GM23338 (cell line): Measurements from ENCODE around the gene CCDC201. TPM values are rescaled to one million over a fixed set of nuclear protein-coding genes. Genes with fewer than 3 reads are reported as not detected.

ENCODE experiments used
- ATAC-seq: fragments of 200-7000 bp; cut with Tn5 transposase; 3 replicates; pipeline ENCODE4 v1.9.1; 2020
- DNase-seq: peaks from one replicate; pipeline ENCODE4 v3.0.0-alpha.2; 2015; ENCODE audit warnings: low spot score
- H2AFZ ChIP-seq: fragments of 200-600 bp; sonication (generic); 2 replicates; pipeline ENCODE4 v1.8.0; 2016; ENCODE audit warnings: antibody characterized with exemption, mild to moderate bottlenecking, moderate library complexity
- H3F3A ChIP-seq: fragments of 200-600 bp; sonication (generic); replicated peaks from 2 replicates; pipeline ENCODE4 v1.8.0; 2017; ENCODE audit warnings: antibody characterized with exemption, mixed run types, low read depth
- H3K27ac ChIP-seq: fragments of 200-600 bp; sonication (generic); 2 replicates; pipeline ENCODE4 v1.6.1; 2016; ENCODE audit warnings: low read depth
- H3K27me3 ChIP-seq: fragments of 200-600 bp; sonication (generic); 2 replicates; pipeline ENCODE4 v1.8.0; 2016; ENCODE audit warnings: mild to moderate bottlenecking, mixed run types, moderate library complexity; ENCODE audit not compliant: insufficient read depth
- H3K36me3 ChIP-seq: fragments of 200-600 bp; sonication (generic); 2 replicates; pipeline ENCODE4 v1.8.0; 2016; ENCODE audit warnings: mild to moderate bottlenecking; ENCODE audit not compliant: insufficient read depth
- H3K4me1 ChIP-seq: fragments of 200-600 bp; sonication (generic); 2 replicates; pipeline ENCODE4 v1.8.0; 2016; ENCODE audit warnings: mild to moderate bottlenecking, moderate library complexity; ENCODE audit not compliant: insufficient read depth
- H3K4me2 ChIP-seq: fragments of 200-600 bp; sonication (generic); 2 replicates; pipeline ENCODE4 v1.7.1; 2017; ENCODE audit warnings: mixed run types
- H3K4me3 ChIP-seq: fragments of 200-600 bp; sonication (generic); 2 replicates; pipeline ENCODE4 v1.6.1; 2016; ENCODE audit warnings: mixed run types
- H3K79me2 ChIP-seq: fragments of 200-600 bp; sonication (generic); replicated peaks from 2 replicates; pipeline ENCODE4 v1.8.0; 2017; ENCODE audit warnings: mild to moderate bottlenecking; ENCODE audit not compliant: insufficient read depth
- H3K9me2 ChIP-seq: fragments of 200-600 bp; sonication (generic); 2 replicates; pipeline ENCODE4 v1.8.0; 2017; ENCODE audit not compliant: insufficient read depth
- H4K20me1 ChIP-seq: fragments of 200-600 bp; sonication (generic); replicated peaks from 2 replicates; pipeline ENCODE4 v1.8.0; 2017; ENCODE audit warnings: mild to moderate bottlenecking; ENCODE audit not compliant: insufficient read depth
- H3K27ac Mint-ChIP-seq: 2 replicates; pipeline ENCODE4 v1.8.0; 2020; ENCODE audit warnings: inconsistent platforms, mild to moderate bottlenecking, moderate library complexity, mixed read lengths
- H3K27me3 Mint-ChIP-seq: 3 replicates; pipeline ENCODE4 v1.8.0; 2022; ENCODE audit warnings: low read depth, mild to moderate bottlenecking, moderate library complexity, mixed read lengths, inconsistent platforms; ENCODE audit not compliant: insufficient read depth, poor library complexity
- H3K36me3 Mint-ChIP-seq: 3 replicates; pipeline ENCODE4 v1.8.0; 2021; ENCODE audit warnings: low read depth, mild to moderate bottlenecking, inconsistent platforms, moderate library complexity, mixed read lengths
- H3K4me1 Mint-ChIP-seq: 3 replicates; pipeline ENCODE4 v1.8.0; 2020; ENCODE audit warnings: mild to moderate bottlenecking, inconsistent platforms, mixed read lengths
- H3K4me3 Mint-ChIP-seq: 3 replicates; pipeline ENCODE4 v1.8.0; 2021; ENCODE audit warnings: moderate library complexity, mild to moderate bottlenecking, inconsistent platforms, mixed read lengths
- H3K9me3 Mint-ChIP-seq: 3 replicates; pipeline ENCODE4 v1.8.0; 2020; ENCODE audit warnings: moderate library complexity, mild to moderate bottlenecking, inconsistent platforms, mixed read lengths
- CREB1 ChIP-seq: fragments of 250-450 bp; sonication (Bioruptor Pico); IDR thresholded peaks from 2 replicates; pipeline ENCODE4 v1.5.0; 2020; ENCODE audit warnings: low read depth, mild to moderate bottlenecking, moderate library complexity
- CTCF ChIP-seq, 2 experiments: fragments of 200-600 bp in 1 of 2; sonication (generic) in 1 of 2; conservative IDR thresholded peaks; 2 replicates each; pipeline versions ENCODE4 v1.5.1 to v1.6.1; 2016 to 2017; ENCODE audit warnings: antibody characterized with exemption in 2 of 2, low read depth in 2 of 2, mild to moderate bottlenecking in 2 of 2, moderate library complexity in 1 of 2
- ETS1 ChIP-seq: IDR thresholded peaks from 2 replicates; pipeline ENCODE4 v1.6.1; 2016; ENCODE audit warnings: antibody characterized with exemption
- EZH2 ChIP-seq: fragments of 200-600 bp; sonication (generic); IDR thresholded peaks from one replicate; pipeline ENCODE4 v1.8.0; 2017; ENCODE audit warnings: antibody characterized with exemption, mild to moderate bottlenecking, low read depth; ENCODE audit not compliant: unreplicated experiment
- EZH2phosphoT487 ChIP-seq: fragments of 200-600 bp; sonication (generic); IDR thresholded peaks from one replicate; pipeline ENCODE4 v1.8.1; 2018; ENCODE audit warnings: antibody characterized with exemption; ENCODE audit not compliant: unreplicated experiment
- JUNB ChIP-seq: IDR thresholded peaks from one replicate; pipeline ENCODE4 v1.6.1; 2016; ENCODE audit warnings: antibody characterized with exemption; ENCODE audit not compliant: unreplicated experiment
- NANOG ChIP-seq: IDR thresholded peaks from 2 replicates; pipeline ENCODE4 v1.6.1; 2016; ENCODE audit warnings: antibody characterized with exemption, borderline replicate concordance
- POLR2AphosphoS5 ChIP-seq: IDR thresholded peaks from 2 replicates; pipeline ENCODE4 v1.6.1; 2016; ENCODE audit warnings: antibody characterized with exemption, low read depth
- REST ChIP-seq: IDR thresholded peaks from one replicate; pipeline ENCODE4 v1.6.1; 2018; ENCODE audit warnings: antibody characterized with exemption; ENCODE audit not compliant: unreplicated experiment
- STAT1 ChIP-seq: IDR thresholded peaks from one replicate; pipeline ENCODE4 v1.6.1; 2016; ENCODE audit warnings: antibody characterized with exemption; ENCODE audit not compliant: unreplicated experiment
- ZNF114 ChIP-seq: fragments of 250-450 bp; sonication (Bioruptor Pico); IDR thresholded peaks from 2 replicates; pipeline ENCODE4 v1.5.0; 2020; ENCODE audit warnings: mild to moderate bottlenecking, moderate library complexity
- ZNF331 ChIP-seq: fragments of 250-450 bp; sonication (Bioruptor Pico); IDR thresholded peaks from 2 replicates; pipeline ENCODE4 v1.5.0; 2020; ENCODE audit warnings: low read depth, mild to moderate bottlenecking, moderate library complexity
- polyA plus RNA-seq: library from polyadenylated mRNA; unstranded; fragments of >200 nt; fragmentation: Nextera tagmentation; extraction: Ambion mirVana; gene quantifications from 2 replicates; pipeline ENCODE4 v1.2.1, GENCODE V29; 2016
- total RNA-seq: library from RNA; depleted of rRNA; stranded (reverse); fragments of >200 nt; shearing (Covaris generic); gene quantifications from 2 replicates; pipeline ENCODE4 v1.2.3, GENCODE V29; 2014

Gene CCDC201
- total and polyA plus RNA-seq, 2 experiments from 2014 or later = not detected

- TF ChIP-seq ETS1 (no peak), POLR2AphosphoS5 (no peak), JUNB (no peak), ZNF114 (CRISPR knock-in tag) (no peak), EZH2phosphoT487 (no peak), CTCF (conservative IDR thresholded peaks at IDR 0.05; ENCODE audit: low read depth in 2 of 2) (no peak), STAT1 (no peak), REST (no peak), EZH2 (no peak)
These were observed 12.5 kb upstream of the CCDC201 start (continued) for GRCh38 chr7:45885264-45885882.

- H3K27ac Mint-ChIP-seq = no peak overlapping the region
- peaks cover 28% of the 10 kb centered on the region for H3K27me3 Mint-ChIP-seq
- no peak for ATAC-seq
- H3K9me2 ChIP-seq = no peaks in the 10 kb centered on the region
- H3K4me1 Mint-ChIP-seq = peaks cover 15% of the 10 kb centered on the region; the same call in 2 of the 3 replicates
- no peak overlapping the region for H3K4me3 Mint-ChIP-seq
- H3F3A ChIP-seq = no peaks in the 10 kb centered on the region
- peaks cover 5% of the 10 kb centered on the region for H3K9me3 Mint-ChIP-seq
- DNase-seq = no peak
- H3K4me3 ChIP-seq = no peak overlapping the region
- no peaks in the 10 kb centered on the region for H4K20me1 ChIP-seq
- peaks cover 31% of the 10 kb centered on the region for H3K27me3 ChIP-seq
- H2AFZ ChIP-seq = no peak overlapping the region
- H3K79me2 ChIP-seq = no peaks in the 10 kb centered on the region
- H3K36me3 ChIP-seq = no peaks in the 10 kb centered on the region
- H3K36me3 Mint-ChIP-seq = peaks cover 5% of the 10 kb centered on the region; the same call in 1 of the 3 replicates
- H3K27ac ChIP-seq = no peak overlapping the region
- peaks cover 9% of the 10 kb centered on the region; the same call in 1 of the 2 replicates for H3K4me1 ChIP-seq
- H3K4me2 ChIP-seq = no peak overlapping the region
- TF ChIP-seq ZNF114 (CRISPR knock-in tag) (no peak), JUNB (no peak), NANOG (no peak), POLR2AphosphoS5 (no peak), ZNF331 (CRISPR knock-in tag) (no peak), REST (no peak), ETS1 (no peak), CTCF (conservative IDR thresholded peaks at IDR 0.05; ENCODE audit: low read depth in 2 of 2) (no peak), EZH2phosphoT487 (no peak), CREB1 (CRISPR knock-in tag) (no peak), STAT1 (no peak), EZH2 (no peak)
These were observed 11.3 kb upstream of the CCDC201 start for GRCh38 chr7:45884136-45884535.
